Nephron progenitor cell (in vitro differentiated cells): ENCODE measurements around the gene UBAP1L.
A peak's percentile ranks its signal among the peaks of the same experiment; 100 is the strongest.
"Not testable (repeated sequence)": the region's sequence is repeated elsewhere in the genome, so short reads cannot be mapped to it uniquely, and the experiment has no call there.

ENCODE experiments used
- DNase-seq: peaks from one replicate; pipeline ENCODE4 v3.0.0; 2021
- H3K27ac Mint-ChIP-seq: 2 replicates; pipeline ENCODE4 v1.8.0; 2021; ENCODE audit warnings: mild to moderate bottlenecking, moderate library complexity, mixed read lengths
- H3K27me3 Mint-ChIP-seq: 2 replicates; pipeline ENCODE4 v1.8.0; 2021; ENCODE audit warnings: mild to moderate bottlenecking, low read depth, mixed read lengths; ENCODE audit not compliant: poor library complexity
- H3K36me3 Mint-ChIP-seq: 2 replicates; pipeline ENCODE4 v1.8.0; 2021; ENCODE audit warnings: low read depth, mixed read lengths
- H3K4me1 Mint-ChIP-seq: 2 replicates; pipeline ENCODE4 v1.8.0; 2021; ENCODE audit warnings: mixed read lengths
- H3K4me3 Mint-ChIP-seq: 2 replicates; pipeline ENCODE4 v1.8.0; 2021; ENCODE audit warnings: mild to moderate bottlenecking, moderate library complexity, mixed read lengths
- H3K9me3 Mint-ChIP-seq: 2 replicates; pipeline ENCODE4 v1.8.0; 2021; ENCODE audit warnings: mild to moderate bottlenecking, moderate library complexity, mixed read lengths
- TF ChIP-seq, protein P1 (sequence below): fragments of 200-600 bp; sonication (generic); IDR thresholded peaks from 2 replicates; pipeline ENCODE4 v1.5.0; 2021; ENCODE audit warnings: antibody characterized with exemption

The UBAP1L gene

DNA sequence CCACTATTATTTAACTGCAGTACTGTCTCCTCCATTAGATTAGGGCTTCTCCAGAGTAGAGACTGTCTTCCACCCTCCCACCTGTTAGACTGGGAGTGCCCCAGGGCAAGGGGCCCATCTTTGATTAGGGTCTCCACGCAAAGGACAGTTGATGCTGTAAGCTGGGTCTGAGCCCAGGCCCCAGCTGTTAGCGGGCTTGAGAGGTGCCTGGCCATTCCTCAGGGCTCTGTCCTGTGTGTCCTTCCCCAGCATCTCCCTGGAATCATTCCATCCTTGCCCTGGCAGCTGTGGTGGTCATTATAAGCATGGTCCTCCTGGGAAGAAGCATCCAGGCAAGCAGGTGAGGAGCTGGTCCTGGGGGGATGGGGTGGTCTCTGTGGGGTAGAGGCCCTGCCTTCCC, 63.7 kb downstream of the UBAP1L start:
- H3K36me3 Mint-ChIP-seq = peaks cover 5% of the 10 kb centered on the region
- DNase-seq = no peak
- H3K4me1 Mint-ChIP-seq = peaks cover 48% of the 10 kb centered on the region
- peaks cover 21% of the 10 kb centered on the region for H3K27me3 Mint-ChIP-seq
- no peaks in the 10 kb centered on the region for H3K9me3 Mint-ChIP-seq
- no peak overlapping the region for H3K4me3 Mint-ChIP-seq
- TF ChIP-seq, protein P1, sequence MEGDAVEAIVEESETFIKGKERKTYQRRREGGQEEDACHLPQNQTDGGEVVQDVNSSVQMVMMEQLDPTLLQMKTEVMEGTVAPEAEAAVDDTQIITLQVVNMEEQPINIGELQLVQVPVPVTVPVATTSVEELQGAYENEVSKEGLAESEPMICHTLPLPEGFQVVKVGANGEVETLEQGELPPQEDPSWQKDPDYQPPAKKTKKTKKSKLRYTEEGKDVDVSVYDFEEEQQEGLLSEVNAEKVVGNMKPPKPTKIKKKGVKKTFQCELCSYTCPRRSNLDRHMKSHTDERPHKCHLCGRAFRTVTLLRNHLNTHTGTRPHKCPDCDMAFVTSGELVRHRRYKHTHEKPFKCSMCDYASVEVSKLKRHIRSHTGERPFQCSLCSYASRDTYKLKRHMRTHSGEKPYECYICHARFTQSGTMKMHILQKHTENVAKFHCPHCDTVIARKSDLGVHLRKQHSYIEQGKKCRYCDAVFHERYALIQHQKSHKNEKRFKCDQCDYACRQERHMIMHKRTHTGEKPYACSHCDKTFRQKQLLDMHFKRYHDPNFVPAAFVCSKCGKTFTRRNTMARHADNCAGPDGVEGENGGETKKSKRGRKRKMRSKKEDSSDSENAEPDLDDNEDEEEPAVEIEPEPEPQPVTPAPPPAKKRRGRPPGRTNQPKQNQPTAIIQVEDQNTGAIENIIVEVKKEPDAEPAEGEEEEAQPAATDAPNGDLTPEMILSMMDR = no peak
- no peak overlapping the region for H3K27ac Mint-ChIP-seq

DNA sequence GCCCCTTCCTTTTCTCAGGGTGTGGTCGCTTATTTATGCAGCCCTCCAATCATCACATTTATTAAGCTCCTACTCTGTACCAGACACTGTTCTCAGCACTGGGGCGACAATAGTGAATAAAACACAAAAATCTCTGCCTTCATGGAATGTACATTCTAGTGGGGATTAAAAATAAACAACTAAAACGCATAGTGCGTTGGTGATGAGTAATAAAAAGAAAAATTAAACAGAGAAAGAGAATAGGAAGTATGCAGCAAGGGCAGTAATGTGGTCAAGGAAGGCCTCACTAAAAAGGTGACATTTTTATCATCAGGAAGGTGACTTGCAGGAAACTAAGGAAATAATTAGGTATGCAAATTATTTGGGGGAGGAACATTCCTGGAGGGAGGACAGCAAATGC, 64.7 kb downstream of the UBAP1L start:
- no peak overlapping the region for H3K27ac Mint-ChIP-seq
- TF ChIP-seq, protein P1 = no peak
- H3K9me3 Mint-ChIP-seq = no peaks in the 10 kb centered on the region
- peaks cover 44% of the 10 kb centered on the region for H3K4me1 Mint-ChIP-seq
- no peaks in the 10 kb centered on the region for H3K36me3 Mint-ChIP-seq
- H3K27me3 Mint-ChIP-seq = peaks cover 21% of the 10 kb centered on the region
- no peak overlapping the region for H3K4me3 Mint-ChIP-seq
- DNase-seq = no peak

DNA sequence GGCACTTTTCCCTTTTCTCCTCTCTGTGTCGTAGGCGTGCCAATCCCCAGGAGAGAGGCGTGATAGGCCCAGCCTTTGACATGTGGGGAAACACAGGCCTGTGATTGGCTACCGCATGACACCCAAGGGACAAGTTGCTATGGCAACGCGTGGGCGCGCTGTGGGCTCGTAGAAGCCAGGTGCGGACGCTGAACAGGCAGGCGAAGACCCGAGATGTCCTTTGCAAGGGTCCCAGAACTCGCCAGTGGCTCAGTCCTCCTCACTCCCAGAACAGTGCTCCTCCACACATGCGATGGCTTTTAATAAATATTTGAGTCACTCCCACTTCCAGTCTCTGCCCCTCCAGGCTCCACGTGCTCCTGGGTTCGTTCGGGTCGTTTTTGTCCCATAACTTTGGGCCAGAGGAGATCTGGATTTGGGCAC, 65.6 kb downstream of the UBAP1L start:
- TF ChIP-seq, protein P1 = no peak
- DNase-seq = peak; percentile 92
- Mint-ChIP-seq H3K4me3 (peak overlapping the region; percentile 30), H3K27me3 (peaks cover 21% of the 10 kb centered on the region), H3K27ac (no peak overlapping the region), H3K9me3 (no peaks in the 10 kb centered on the region), H3K36me3 (no peaks in the 10 kb centered on the region), H3K4me1 (peaks cover 48% of the 10 kb centered on the region)

DNA sequence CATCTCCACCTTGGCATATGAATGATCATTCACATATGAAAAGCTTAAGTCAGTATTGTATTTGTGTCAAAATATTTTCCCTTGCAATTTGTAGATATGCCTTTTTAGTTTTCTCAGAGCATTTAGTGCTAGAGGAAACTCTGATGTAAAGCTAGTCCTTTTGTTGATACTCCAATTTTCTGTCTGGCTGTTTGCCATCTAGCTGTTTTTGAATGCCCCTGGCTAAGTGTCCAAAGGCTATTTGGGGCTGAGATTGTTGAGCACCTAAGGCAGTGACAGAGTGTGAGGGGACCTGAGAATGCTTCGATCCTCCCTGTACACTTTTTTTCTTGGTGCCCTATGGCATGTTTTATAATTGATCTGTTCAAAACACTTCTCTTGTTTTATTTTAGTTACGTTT, 66.8 kb downstream of the UBAP1L start:
- TF ChIP-seq, protein P1 = no peak
- Mint-ChIP-seq H3K4me1 (peaks cover 55% of the 10 kb centered on the region), H3K9me3 (no peaks in the 10 kb centered on the region), H3K27me3 (peaks cover 24% of the 10 kb centered on the region), H3K4me3 (no peak overlapping the region), H3K36me3 (no peaks in the 10 kb centered on the region), H3K27ac (no peak overlapping the region)
- DNase-seq = no peak

DNA sequence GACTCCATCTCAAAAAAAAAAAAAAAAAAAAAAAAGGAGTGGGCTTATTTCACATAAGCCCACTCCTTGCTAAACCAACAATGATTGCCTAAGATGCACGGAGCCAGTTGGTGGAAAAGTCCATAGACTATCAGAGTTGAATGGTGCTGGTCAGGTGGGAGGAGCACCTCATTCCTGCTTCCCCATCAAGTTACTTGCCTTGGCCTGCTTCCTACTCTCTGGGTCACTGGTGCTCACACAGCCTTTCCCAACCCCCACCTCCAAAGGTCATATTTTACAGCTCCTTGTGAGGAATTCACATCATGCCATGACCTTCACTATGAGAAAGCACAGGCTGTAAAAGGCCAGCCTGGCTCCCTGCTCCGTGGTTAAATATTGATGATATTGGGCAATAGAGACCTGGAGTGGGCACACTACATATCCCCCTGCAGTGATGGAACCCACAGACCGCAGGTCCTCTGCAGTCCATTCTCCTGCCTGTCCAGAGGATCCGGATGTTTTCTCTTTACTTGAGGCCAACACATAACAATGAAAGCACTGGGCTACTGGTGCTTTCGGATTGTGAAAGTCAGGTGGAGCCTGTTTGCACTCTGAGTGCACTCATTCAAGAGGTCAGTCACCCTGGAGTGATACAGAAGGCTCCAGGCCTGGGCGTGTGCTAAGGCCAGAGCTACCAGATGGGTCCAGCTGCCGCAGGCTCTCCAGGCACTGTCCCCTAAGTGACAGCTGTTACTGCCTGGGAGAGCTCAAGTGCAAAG, 70.1 kb downstream of the UBAP1L start, which contains the start of gene SLC51B:
Gene SLC51B, plus strand, starts transcription at position 664 of the 758 bp plus-strand sequence. CDS start 4,618 bp downstream, outside the sequence.
- Mint-ChIP-seq H3K36me3 (no peaks in the 10 kb centered on the region), H3K27ac (peak within 1 kb of the TSS; percentile 74), H3K4me3 (peak within 1 kb of the TSS; percentile 16), H3K9me3 (no peaks in the 10 kb centered on the region), H3K4me1 (peaks cover 62% of the 10 kb centered on the region), H3K27me3 (peaks cover 18% of the 10 kb centered on the region)
- TF ChIP-seq, protein P1 = no peak
- DNase-seq = no peak

DNA sequence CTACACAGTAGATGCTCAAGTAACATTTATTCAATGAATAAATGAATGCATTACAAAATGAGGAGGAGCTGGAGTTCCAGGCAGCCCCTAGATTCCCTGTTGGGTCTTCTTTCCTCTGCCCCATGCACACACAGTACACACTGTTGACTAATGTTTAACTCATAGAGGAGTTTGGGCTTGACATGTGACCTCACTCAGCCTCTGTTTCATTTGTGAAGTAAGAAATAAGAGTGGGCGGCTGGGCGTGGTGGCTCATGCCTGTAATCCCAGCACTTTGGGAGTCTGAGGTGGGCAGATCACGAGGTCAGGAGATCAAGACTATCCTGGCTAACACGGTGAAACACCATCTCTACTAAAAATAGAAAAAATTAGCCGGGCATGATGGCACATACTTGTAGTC, 70.8 kb downstream of the UBAP1L start:
- not testable (repeated sequence) for H3K36me3 Mint-ChIP-seq, DNase-seq, H3K9me3 Mint-ChIP-seq, H3K4me3 Mint-ChIP-seq, H3K27ac Mint-ChIP-seq
- Mint-ChIP-seq H3K4me1 (peaks cover 60% of the 10 kb centered on the region), H3K27me3 (peaks cover 13% of the 10 kb centered on the region)
